HG02870 (cell line): ENCODE data around the gene DNAJB7.
"Not testable (repeated sequence)": the region's sequence is repeated elsewhere in the genome, so short reads cannot be mapped to it uniquely, and the experiment has no call there.

ENCODE experiments used
- ATAC-seq: cut with Tn5 transposase; IDR thresholded peaks from one replicate; pipeline ENCODE4 v1.9.1; 2021; ENCODE audit warnings: mild to moderate bottlenecking, moderate library complexity; ENCODE audit not compliant: unreplicated experiment

The DNAJB7 gene

GRCh38 chr22:40845816-40846215 is 16.1 kb downstream of the DNAJB7 start:
- ATAC-seq: not testable (repeated sequence)

DNA sequence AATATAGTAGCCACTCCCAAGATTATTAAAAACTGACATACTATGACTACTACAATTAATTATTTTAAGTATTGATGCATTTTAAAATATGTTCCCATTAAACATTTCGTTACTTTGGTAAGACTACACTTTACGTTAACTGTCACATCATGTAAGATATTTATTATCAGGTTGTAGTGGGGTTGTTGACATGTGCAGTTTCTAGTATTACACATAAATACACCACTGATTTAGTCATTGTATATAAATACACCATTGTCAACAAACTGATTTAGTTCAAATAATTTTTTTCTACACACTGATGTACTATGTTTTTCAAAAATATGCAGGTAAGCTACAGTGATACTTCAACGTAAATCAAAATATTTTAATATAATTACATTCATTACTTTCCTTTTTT is 17.0 kb downstream of the DNAJB7 start:
- no peak for ATAC-seq

DNA sequence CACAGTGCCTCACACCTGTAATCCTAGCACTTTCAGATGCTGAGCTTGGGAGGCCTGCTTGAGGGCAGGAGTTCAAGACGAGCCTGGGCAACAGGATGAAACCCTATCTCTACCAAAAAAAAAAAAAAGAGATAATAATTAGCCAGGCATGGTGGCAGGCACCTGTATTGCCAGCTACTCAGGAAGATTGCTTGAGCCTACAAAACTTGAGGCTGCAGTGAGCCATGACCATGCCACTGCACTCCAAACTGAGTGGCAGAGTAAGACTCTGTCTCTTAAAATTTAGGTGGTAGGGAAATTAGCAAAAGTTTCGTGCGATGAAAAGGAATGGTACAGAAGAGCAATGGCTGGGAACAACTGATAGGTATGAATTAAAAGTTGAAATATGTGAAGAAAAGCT is 23.4 kb downstream of the DNAJB7 start:
- no peak for ATAC-seq

GRCh38 chr22:40834619-40835018 is 27.3 kb downstream of the DNAJB7 start:
- no peak for ATAC-seq

DNA sequence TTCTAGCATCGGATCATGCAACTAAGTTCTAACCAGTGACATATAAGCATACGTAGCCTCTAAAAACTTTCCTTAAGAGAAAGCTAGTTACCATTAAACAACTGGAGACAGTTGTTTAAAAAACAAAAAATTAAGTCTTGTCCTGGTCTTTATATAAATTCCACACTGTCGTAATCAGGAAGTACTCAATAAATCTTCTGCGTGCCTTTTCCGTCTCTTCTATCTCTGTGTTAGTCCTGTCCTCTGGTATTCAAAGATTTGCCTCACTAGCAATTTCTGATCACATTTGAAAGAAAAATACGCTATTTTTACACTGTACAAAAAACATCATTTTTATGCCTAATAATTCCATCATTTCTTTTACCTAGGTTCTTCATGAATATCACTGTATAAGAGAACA is 32.8 kb downstream of the DNAJB7 start:
- ATAC-seq: no peak

GRCh38 chr22:40826984-40827741 is 34.8 kb downstream of the DNAJB7 start:
- ATAC-seq: no peak

DNA sequence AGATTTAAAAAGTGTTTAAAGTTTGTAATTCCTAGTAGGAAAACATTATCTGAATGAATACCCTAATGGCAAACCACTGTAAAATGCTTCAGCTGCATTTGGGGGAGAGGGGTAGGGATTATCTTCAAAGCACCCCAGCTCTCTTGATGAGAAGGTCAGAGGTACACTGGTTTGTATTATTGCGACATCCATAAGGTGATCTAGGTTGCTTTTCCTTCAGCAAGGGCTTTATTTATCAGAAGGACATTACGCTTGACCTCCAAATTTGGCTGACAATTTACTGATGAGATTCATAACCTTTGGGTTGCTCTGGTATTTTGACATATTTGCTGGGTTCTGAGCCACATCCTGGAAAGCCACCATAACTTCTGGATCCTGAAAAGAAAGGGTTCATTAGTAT is 35.6 kb downstream of the DNAJB7 start:
- not testable (repeated sequence) for ATAC-seq

GRCh38 chr22:40823426-40823825 is 38.5 kb downstream of the DNAJB7 start:
- no peak for ATAC-seq

DNA sequence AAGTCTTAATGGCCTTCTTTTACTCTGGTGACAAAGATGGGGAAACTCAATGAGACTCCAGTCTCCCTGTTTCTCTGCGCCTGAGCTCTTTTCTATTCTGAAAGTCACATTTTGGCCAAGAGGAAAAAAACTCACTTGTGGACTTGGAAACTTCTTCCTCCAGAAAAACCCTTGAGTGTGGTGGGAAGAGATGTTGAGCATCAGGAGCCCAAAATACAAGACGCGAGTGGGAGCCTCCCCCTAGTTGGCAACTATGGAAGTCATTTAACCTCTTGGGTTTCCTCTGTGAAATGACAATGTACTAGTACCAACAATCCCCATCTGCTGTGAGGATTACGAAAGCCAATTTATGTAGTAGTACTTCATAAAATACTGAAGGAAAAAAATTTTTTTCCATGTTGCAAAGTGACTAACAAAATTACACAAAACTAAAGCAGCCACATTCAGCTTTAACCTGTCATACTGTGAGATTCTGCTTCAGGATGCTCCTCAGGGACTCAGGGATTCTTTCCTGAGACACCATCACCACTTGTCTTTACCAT is 42.2 kb downstream of the DNAJB7 start:
- no peak for ATAC-seq

DNA sequence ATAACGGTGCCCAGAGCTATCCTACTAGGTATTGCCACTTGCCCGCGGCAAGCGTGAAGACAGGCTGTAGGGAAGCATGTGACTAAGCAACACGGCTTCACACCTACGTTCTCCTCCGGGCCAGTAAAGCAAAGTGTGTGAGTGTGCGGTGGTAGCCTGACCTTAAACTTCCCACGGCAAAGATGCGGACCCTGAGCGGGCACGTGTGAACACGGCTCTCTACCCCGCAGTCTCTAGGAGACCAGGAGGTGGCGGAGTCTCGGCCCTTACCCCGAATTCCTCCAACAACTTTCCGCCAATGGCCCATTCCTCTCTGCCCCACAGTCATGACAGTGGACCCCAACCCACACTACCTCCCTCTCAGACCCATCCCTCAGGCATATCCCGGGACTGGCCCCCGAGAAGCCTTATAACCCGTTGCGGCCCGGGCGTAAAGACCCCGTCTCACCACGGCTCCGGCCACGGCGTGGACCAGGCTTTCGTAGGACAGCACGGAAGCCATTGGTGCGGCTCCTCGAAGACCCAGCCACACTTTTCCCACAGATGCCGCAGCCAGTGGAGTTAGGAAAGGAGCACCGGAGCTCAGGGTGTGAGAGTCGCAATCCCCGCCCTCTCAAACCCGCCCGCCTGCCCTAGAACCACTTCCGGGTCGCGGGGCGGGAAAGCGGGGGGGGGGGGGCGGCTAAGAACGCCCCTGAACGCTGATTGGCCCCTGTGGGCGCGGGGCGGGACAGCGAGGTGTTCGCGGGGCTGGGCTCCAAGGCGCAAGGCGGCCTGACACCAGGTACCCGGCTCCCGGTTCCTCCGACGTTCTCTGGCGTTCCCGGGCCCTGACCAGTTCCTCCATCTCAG is 42.9 kb downstream of the DNAJB7 start, which contains the start of gene SLC25A17:
SLC25A17 (minus strand) TSS at position 600 of the 852 bp plus-strand sequence; CDS start at position 502, 98 bp downstream.
- peak; percentile 71 for ATAC-seq

DNA sequence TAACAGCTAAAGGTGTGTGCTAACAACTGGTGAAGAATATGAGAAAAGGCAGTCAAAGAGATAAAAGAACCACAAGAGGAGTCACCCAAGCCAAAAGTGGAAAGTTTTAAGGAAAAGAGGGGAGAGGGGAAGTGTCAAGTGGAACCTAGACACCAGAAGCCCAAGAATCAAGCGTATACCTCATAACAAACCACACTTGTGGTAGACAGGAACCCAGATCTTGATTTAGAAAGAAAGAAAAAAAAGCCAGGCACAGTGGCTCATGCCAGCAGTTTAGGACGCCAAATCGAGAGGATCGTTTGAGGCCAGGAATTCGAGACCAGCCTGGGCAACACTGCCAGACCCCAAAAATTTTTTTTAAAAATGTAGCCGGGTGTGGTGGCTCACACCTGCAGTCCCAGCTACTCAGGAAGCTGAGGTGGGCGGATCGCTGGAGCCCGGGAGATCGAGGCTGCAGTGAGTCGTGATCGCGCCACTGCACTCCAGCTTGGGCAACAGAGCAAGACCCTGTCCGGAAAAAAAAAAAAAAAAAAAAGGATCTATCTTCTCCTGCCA is 43.6 kb downstream of the DNAJB7 start:
- ATAC-seq: no peak

GRCh38 chr22:40817737-40818136 is 44.2 kb downstream of the DNAJB7 start:
- ATAC-seq: no peak

DNA sequence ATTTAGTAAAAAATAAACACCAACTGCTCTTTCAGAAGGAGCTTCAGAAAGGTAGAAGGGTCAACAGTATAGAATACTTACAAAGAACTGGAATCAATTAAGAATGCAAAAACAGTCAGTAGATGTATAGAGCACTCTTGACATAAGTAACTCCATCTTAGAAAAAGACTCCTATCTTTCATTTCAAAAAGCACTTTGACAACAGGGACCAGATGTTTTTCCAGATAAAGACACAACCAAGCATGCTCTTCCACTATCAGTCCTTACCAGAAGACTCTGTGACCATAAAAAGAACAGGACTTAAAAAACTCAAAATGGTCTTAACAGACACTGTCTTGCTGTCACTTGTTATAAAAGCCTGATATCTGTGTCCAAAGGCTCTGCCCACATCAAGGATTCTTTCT is 48.0 kb downstream of the DNAJB7 start:
- no peak for ATAC-seq
